Measurements from ENCODE around the gene ARMH4.

ARMH4 gene

GRCh38 chr14:58026967-58027366, 125.0 kb downstream of the ARMH4 start:
- DNase-seq = no peak

GRCh38 chr14:58026219-58026618, 125.8 kb downstream of the ARMH4 start:
- DNase-seq = no peak

GRCh38 chr14:58014778-58015177, 137.2 kb downstream of the ARMH4 start:
- DNase-seq = no peak

GRCh38 chr14:58002618-58003017, 149.4 kb downstream of the ARMH4 start:
- DNase-seq = no peak

- DNase-seq = no peak
These were observed 152.0 kb downstream of the ARMH4 start for GRCh38 chr14:57999979-58000378.

- DNase-seq = no peak
These were observed 152.5 kb downstream of the ARMH4 start for GRCh38 chr14:57999471-57999870.

GRCh38 chr14:57998766-57999165, 153.2 kb downstream of the ARMH4 start:
- DNase-seq = no peak

- DNase-seq = no peak
These were observed 160.7 kb downstream of the ARMH4 start for GRCh38 chr14:57991353-57991752.

- DNase-seq = no peak
These were observed 163.6 kb downstream of the ARMH4 start for GRCh38 chr14:57988445-57988844.

GRCh38 chr14:57987596-57988300, 164.3 kb downstream of the ARMH4 start:
- DNase-seq = no peak

GRCh38 chr14:57987051-57987450, 165.0 kb downstream of the ARMH4 start:
- no peak for DNase-seq

GRCh38 chr14:57982804-57983634, 169.0 kb downstream of the ARMH4 start:
- peak; percentile 88 for DNase-seq

- no peak for DNase-seq
These were observed 170.0 kb downstream of the ARMH4 start for GRCh38 chr14:57981817-57982560.

- DNase-seq = no peak
These were observed 172.5 kb downstream of the ARMH4 start for GRCh38 chr14:57979376-57980048.

- no peak for DNase-seq
These were observed 175.3 kb downstream of the ARMH4 start for GRCh38 chr14:57976701-57977100.

GRCh38 chr14:57974896-57975295, 177.1 kb downstream of the ARMH4 start:
- DNase-seq = no peak

GRCh38 chr14:57970594-57970993, 181.4 kb downstream of the ARMH4 start:
- no peak for DNase-seq

- no peak for DNase-seq
These were observed 181.8 kb downstream of the ARMH4 start for GRCh38 chr14:57970175-57970574.

- DNase-seq = no peak
These were observed 188.9 kb downstream of the ARMH4 start for GRCh38 chr14:57963071-57963470.

- DNase-seq = no peak
These were observed 189.5 kb downstream of the ARMH4 start for GRCh38 chr14:57962325-57963035.

- no peak for DNase-seq
These were observed 190.3 kb downstream of the ARMH4 start for GRCh38 chr14:57961786-57962060.

- no peak for DNase-seq
These were observed 190.8 kb downstream of the ARMH4 start for GRCh38 chr14:57960946-57961785.
